ENCODE measurements around the gene USP31. TPM values are rescaled to one million over a fixed set of nuclear protein-coding genes. Genes with fewer than 3 reads are reported as not detected.

The USP31 gene
- total and polyA plus RNA-seq, 2 of the 13 experiments (the other 11 are each of a cell fraction or from before 2014, with no cell fraction given) = 22.5 to 23.3 TPM

DNA sequence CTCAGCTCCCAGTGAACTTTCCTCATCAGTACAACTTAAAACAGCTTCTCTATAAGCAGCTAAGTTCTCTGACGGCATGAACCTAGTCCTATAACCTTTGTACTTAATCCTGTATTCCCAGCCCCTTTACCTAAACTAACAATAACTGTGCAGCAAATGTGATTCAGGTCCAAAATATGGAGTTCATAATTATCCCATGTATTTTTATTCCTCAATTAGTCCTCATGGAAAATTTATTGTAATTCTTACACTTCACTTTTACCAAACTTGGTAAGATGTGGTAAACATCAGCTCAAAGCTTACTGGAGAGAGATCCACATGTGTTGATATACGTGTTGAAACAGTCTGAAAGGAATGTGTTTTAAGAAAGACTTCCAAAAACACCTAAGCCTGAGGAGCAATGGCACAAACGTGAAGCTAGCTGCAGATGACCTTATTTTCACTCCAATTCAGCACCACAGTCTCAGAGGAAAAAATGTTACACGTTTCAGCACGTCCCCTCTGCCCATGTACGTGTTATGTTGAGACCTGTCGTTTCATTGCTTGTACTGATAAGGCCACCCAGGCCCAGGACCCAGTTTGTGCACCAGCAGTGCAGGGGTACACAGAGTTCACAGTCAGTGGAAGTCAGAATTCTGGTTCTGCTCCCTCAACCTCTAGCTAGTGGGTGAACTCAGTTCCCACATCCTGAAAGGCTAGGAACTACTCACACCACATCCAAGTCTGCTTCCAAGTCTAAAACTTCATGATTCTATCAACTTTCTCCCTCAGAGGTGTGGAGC lies 7.1 kb downstream of the USP31 start (continued):
- TF ChIP-seq ZBTB40 (IDR thresholded peaks at IDR 0.05) = no peak
- no peak for TF ChIP-seq ZBTB40 (CRISPR knock-in tag; IDR thresholded peaks at IDR 0.05)
- no peak; the same call in 1 of the 2 replicates for TF ChIP-seq AHR (CRISPR knock-in tag; IDR thresholded peaks at IDR 0.05)
- TF ChIP-seq RBM39 (IDR thresholded peaks at IDR 0.05; ENCODE audit: low read depth, low read length, poor library complexity, severe bottlenecking) = no peak
- TF ChIP-seq PHF21A (CRISPR knock-in tag; IDR thresholded peaks at IDR 0.05) = no peak
- TF ChIP-seq ZNF792 (CRISPR knock-in tag; IDR thresholded peaks at IDR 0.05) = no peak
- no peak for TF ChIP-seq HNRNPLL (IDR thresholded peaks at IDR 0.05; ENCODE audit: low read depth, low read length, poor library complexity, severe bottlenecking)
- no peak for TF ChIP-seq PCBP2 (optimal IDR thresholded peaks at IDR 0.05; ENCODE audit: low read depth, low read length, poor library complexity, severe bottlenecking)
- TF ChIP-seq, protein P1, sequence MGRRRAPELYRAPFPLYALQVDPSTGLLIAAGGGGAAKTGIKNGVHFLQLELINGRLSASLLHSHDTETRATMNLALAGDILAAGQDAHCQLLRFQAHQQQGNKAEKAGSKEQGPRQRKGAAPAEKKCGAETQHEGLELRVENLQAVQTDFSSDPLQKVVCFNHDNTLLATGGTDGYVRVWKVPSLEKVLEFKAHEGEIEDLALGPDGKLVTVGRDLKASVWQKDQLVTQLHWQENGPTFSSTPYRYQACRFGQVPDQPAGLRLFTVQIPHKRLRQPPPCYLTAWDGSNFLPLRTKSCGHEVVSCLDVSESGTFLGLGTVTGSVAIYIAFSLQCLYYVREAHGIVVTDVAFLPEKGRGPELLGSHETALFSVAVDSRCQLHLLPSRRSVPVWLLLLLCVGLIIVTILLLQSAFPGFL (CRISPR knock-in tag; IDR thresholded peaks at IDR 0.05) = no peak
- TF ChIP-seq MAX (IDR thresholded peaks at IDR 0.05) = no peak; the same call in 1 of the 2 replicates
- no peak for TF ChIP-seq ZNF280B (CRISPR knock-in tag; IDR thresholded peaks at IDR 0.05; ENCODE audit: borderline replicate concordance)
- TF ChIP-seq, protein P2, sequence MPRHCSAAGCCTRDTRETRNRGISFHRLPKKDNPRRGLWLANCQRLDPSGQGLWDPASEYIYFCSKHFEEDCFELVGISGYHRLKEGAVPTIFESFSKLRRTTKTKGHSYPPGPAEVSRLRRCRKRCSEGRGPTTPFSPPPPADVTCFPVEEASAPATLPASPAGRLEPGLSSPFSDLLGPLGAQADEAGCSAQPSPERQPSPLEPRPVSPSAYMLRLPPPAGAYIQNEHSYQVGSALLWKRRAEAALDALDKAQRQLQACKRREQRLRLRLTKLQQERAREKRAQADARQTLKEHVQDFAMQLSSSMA (CRISPR knock-in tag; IDR thresholded peaks at IDR 0.05) = no peak

Data from HepG2 (cell line).